GM06990 (cell line): ENCODE measurements around the gene HSF4.
A peak's percentile ranks its signal among the peaks of the same experiment; 100 is the strongest.

ENCODE experiments used
- DNase-seq: peaks from one replicate; pipeline ENCODE4 v3.0.0-alpha.2; 2011; ENCODE audit not compliant: insufficient read length; ENCODE audit errors: extremely low read depth
- H3K27me3 ChIP-seq: replicated peaks from 2 replicates; pipeline ENCODE4 v1.6.0; 2011; ENCODE audit warnings: low read length; ENCODE audit not compliant: control insufficient read depth, insufficient read depth
- H3K36me3 ChIP-seq: 2 replicates; pipeline ENCODE4 v1.5.1; 2011; ENCODE audit warnings: low read length; ENCODE audit not compliant: control insufficient read depth, insufficient read depth
- H3K4me3 ChIP-seq: replicated peaks from 2 replicates; pipeline ENCODE4 v1.5.1; 2011; ENCODE audit warnings: low read depth, mild to moderate bottlenecking, control low read depth, low read length
- TF ChIP-seq, protein P1 (sequence below): IDR thresholded peaks from 2 replicates; pipeline ENCODE4 v1.5.1; 2011; ENCODE audit warnings: low read length, control low read depth, mild to moderate bottlenecking, inconsistent platforms; ENCODE audit not compliant: insufficient read depth, poor library complexity, severe bottlenecking

The HSF4 gene

DNA sequence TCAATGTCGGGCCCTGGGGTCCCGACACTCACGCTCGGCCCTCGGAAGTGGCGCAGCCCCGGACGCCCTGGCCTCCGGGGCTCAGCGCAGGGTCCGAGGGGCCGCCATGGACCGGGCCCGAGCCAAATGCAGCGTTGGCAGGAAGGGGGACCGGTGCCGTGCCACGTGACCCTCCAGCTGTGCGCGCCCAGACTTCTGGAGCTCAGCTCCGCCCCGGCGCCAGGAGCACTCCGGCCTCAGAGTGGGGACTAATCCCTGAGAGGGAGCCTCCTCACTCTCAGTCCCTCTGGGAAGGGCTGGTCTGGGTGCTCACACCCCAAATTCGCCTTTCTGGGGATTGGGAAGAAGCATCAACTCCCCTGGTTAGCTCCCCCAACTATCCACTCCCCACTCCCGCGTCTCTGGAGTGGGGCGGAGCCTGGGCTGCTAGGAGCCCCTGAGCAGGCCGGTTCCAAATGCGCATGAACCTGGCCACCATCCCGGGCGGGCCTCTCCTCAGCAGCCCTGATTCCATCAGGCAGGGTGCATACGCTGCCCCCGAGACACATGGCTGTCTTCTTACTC, 13.6 kb upstream of the HSF4 start, which contains the start of gene B3GNT9:
Gene B3GNT9 (minus strand): TSS at position 166 of the 564 bp plus-strand sequence. CDS start 513 bp downstream, outside the sequence.
- TF ChIP-seq, protein P1, sequence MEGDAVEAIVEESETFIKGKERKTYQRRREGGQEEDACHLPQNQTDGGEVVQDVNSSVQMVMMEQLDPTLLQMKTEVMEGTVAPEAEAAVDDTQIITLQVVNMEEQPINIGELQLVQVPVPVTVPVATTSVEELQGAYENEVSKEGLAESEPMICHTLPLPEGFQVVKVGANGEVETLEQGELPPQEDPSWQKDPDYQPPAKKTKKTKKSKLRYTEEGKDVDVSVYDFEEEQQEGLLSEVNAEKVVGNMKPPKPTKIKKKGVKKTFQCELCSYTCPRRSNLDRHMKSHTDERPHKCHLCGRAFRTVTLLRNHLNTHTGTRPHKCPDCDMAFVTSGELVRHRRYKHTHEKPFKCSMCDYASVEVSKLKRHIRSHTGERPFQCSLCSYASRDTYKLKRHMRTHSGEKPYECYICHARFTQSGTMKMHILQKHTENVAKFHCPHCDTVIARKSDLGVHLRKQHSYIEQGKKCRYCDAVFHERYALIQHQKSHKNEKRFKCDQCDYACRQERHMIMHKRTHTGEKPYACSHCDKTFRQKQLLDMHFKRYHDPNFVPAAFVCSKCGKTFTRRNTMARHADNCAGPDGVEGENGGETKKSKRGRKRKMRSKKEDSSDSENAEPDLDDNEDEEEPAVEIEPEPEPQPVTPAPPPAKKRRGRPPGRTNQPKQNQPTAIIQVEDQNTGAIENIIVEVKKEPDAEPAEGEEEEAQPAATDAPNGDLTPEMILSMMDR, result no peak
- H3K27me3 ChIP-seq, result no peaks in the 10 kb centered on the region
- peak; percentile 67 for DNase-seq
- H3K36me3 ChIP-seq, result peaks cover 19% of the 10 kb centered on the region
- H3K4me3 ChIP-seq, result peak within 1 kb of the TSS; percentile 76

DNA sequence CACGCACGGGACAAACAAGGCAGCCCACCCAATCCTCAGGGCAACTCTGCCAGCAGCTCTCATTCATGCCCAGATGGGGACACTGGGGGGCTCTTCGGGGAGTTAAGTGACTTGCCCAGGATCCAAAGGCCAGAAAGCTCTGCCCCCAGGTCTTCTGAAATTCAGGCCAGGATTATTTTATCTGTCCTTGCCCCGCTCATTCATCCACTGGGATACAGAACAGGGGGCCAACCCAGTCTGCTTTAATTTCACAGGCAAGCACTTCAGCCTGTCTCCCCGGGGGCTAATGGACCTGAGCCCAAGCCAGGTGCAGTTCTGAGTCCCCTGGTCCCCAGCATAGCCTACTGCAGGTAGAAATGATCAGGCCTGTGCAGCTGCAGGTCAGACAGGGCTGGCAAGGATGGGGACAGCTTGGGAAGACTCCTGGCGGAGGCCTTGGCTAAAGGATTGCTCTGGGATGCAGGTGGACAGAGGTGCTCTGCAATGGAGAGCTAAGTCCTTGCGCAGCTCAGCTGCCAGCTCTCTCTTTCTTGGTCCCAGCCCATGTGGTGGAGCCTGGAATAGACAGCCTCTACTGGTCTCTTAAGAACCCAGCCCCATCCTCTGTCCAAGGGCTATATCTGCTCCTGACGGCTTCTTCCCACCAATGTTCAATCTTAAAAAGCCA, 13.0 kb upstream of the HSF4 start:
- peaks cover 15% of the 10 kb centered on the region for H3K36me3 ChIP-seq
- H3K27me3 ChIP-seq, result no peaks in the 10 kb centered on the region
- H3K4me3 ChIP-seq, result no peak overlapping the region
- no peak for DNase-seq
- TF ChIP-seq, protein P1, result no peak

DNA sequence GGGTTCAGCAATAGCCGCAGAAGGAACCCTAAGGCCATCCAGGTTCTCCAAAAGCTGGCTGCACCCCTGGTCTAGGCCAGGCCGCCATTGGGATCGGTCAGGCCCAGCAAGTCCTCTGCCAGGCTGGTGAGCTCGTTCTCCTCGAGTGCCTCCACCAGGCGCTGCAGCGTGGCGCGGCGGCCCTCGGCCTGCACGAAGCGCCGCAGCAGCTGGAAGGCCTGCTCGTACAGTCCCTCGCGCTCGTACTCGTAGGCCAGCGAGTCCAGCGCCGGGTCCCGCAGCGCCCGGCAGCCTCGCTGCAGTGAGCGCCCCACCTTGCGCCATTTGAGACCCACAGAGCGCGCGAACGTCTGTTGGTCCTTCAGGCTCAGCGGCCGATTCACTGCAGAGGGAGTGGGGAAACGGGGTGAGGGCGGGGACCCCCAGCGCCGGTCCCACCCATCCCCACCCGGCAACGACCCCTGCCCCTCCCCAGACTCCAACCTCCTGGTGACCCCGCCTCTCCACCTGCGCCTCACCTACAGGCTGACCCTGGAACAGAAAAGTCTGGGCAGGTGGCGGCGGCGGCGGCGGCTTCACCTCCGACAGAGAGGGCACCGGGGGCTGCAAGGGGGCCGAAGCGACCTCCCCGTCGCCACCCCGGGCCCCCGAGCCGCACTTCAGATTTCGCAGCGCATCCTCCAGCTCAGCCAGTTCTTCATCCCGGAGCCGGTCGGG, 9.8 kb upstream of the HSF4 start:
- peak overlapping the region; percentile 31 for H3K4me3 ChIP-seq
- TF ChIP-seq, protein P1, result no peak
- DNase-seq, result no peak

DNA sequence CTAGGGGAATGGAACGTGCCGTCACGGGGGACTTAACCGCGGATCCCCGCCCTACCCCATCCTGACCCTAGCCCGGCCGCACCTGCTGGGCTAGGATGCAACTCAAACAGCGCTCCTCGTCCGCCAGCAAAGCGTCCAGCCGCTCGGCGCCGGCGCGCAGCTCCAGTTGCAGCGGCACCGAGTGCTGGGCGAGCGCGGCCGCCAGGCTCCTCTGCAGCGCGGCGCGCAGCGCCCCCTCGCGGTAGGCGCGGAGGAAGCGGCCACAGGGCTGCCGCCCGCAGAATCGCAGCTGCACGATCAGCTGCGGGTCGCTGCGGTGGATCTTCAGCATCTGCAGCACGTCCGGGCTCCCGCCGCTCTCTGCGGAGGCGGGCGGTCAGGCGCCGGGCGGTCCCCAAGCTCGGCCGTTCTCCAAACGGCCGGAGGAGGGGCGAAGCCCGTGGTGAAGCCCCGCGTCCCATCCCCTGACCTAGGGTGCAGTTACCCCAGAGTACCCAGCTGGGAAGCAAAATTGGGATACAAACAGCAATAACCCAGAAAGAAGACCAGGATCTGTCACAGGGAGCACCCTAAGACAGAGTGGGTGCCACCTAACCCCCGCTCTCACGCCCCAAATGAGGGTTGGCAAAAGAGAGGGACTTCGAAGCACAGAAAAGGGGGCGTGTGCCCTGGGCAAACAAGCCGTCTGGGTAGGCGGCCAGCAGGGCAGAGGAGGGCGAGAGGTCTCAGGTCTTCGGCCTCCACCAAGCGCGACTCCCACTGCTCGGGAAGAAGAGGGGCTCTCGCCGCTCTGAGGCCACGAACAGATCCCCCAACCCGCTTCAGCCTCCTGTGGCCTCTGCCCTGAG, 9.0 kb upstream of the HSF4 start:
- Histone ChIP-seq H3K4me3 (peak overlapping the region; percentile 31), H3K36me3 (peaks cover 2% of the 10 kb centered on the region), H3K27me3 (no peaks in the 10 kb centered on the region)
- TF ChIP-seq, protein P1, result peak; percentile 56
- DNase-seq, result peak; percentile 87

More for the DNA sequence above, 9.8 kb upstream of the HSF4 start:
- Histone ChIP-seq H3K36me3 (peaks cover 2% of the 10 kb centered on the region), H3K27me3 (no peaks in the 10 kb centered on the region)

DNA sequence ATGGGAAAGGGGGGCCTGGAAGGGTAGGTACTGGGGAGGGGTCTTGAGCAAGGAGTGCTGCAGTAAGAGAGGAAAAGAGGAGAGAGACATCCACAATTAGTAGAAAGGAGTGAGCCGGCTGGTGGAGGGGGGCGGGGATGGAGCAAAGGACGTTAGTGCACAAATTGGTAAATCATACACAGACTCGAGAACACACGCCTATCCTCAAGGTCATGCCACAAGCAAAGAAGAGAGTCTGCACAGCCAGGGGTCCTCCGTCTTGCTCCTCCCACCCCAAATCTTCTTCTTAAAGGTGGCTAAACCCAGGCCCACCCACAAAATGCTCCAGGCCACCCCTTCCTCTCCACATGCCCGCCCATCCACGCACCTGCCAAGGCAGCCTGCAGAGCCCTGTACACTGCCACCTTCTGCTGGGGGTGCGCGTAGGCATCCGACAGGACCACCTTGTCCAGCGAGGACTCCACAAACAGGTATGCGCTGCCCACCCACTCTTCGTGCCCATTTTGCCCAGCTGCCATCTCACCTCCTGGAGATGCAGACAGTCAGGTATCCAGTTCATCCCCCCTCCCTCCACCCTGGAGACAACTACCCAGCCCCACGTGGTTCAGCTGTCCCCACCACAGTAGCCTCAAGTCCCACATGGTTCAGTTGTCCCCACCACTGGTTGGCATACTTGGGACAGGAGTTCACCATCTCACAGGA, 8.3 kb upstream of the HSF4 start:
- no peaks in the 10 kb centered on the region for H3K27me3 ChIP-seq
- DNase-seq, result no peak
- H3K4me3 ChIP-seq, result no peak overlapping the region
- TF ChIP-seq, protein P1, result no peak
- H3K36me3 ChIP-seq, result peaks cover 2% of the 10 kb centered on the region
